H9 (cell line): ENCODE data around the gene CARD19. TPM values are rescaled to one million over a fixed set of nuclear protein-coding genes. Genes with fewer than 3 reads are reported as not detected.

Source experiments
- DNase-seq: peaks from one replicate; pipeline ENCODE4 v3.0.0-alpha.2; 2017
- H2AFZ ChIP-seq: one replicate; pipeline ENCODE4 v1.6.1; 2013; ENCODE audit warnings: mild to moderate bottlenecking, low read length, control low read depth, moderate library complexity
- H2AK5ac ChIP-seq: 2 replicates; pipeline ENCODE4 v1.6.1; 2013; ENCODE audit warnings: low read length, control low read depth, mixed read lengths; ENCODE audit not compliant: insufficient read length
- H2BK120ac ChIP-seq: one replicate; pipeline ENCODE4 v1.6.1; 2013; ENCODE audit warnings: low read depth, mild to moderate bottlenecking, low read length, control low read depth, inconsistent platforms; ENCODE audit not compliant: poor library complexity, severe bottlenecking
- H2BK12ac ChIP-seq: 2 replicates; pipeline ENCODE4 v1.6.1; 2013; ENCODE audit warnings: low read length, control low read depth, mixed read lengths, low read depth; ENCODE audit not compliant: insufficient read length
- H2BK15ac ChIP-seq: 2 replicates; pipeline ENCODE4 v1.6.1; 2013; ENCODE audit warnings: low read depth, low read length, control low read depth
- H2BK20ac ChIP-seq: one replicate; pipeline ENCODE4 v1.6.1; 2013; ENCODE audit warnings: low read depth, mild to moderate bottlenecking, low read length, control low read depth, inconsistent platforms; ENCODE audit not compliant: poor library complexity, severe bottlenecking
- H2BK5ac ChIP-seq: 2 replicates; pipeline ENCODE4 v1.6.1; 2013; ENCODE audit warnings: low read length, control low read depth, mixed read lengths; ENCODE audit not compliant: insufficient read length
- H3K14ac ChIP-seq: 2 replicates; pipeline ENCODE4 v1.6.1; 2013; ENCODE audit warnings: low read length, control low read depth; ENCODE audit not compliant: insufficient read depth
- H3K18ac ChIP-seq: 2 replicates; pipeline ENCODE4 v1.6.1; 2013; ENCODE audit warnings: low read depth, mild to moderate bottlenecking, mixed read lengths, low read length, control low read depth; ENCODE audit not compliant: insufficient read length
- H3K23ac ChIP-seq: 2 replicates; pipeline ENCODE4 v1.6.1; 2013; ENCODE audit warnings: low read length, control low read depth, mixed read lengths, low read depth; ENCODE audit not compliant: insufficient read length
- H3K23me2 ChIP-seq: 2 replicates; pipeline ENCODE4 v1.6.1; 2013; ENCODE audit warnings: low read depth, mild to moderate bottlenecking, mixed read lengths, low read length, control low read depth; ENCODE audit not compliant: insufficient read length, poor library complexity, severe bottlenecking
- H3K27ac ChIP-seq: 2 replicates; pipeline ENCODE4 v1.5.1; 2013; ENCODE audit warnings: low read length, control low read depth, mixed read lengths, low read depth; ENCODE audit not compliant: insufficient read length
- H3K27me3 ChIP-seq: 2 replicates; pipeline ENCODE4 v1.6.1; 2013; ENCODE audit warnings: low read length, control low read depth, inconsistent platforms; ENCODE audit not compliant: insufficient read depth
- H3K4ac ChIP-seq: 2 replicates; pipeline ENCODE4 v1.6.1; 2013; ENCODE audit warnings: low read depth, mild to moderate bottlenecking, control low read depth, inconsistent platforms, low read length, moderate library complexity
- H3K4me1 ChIP-seq: 2 replicates; pipeline ENCODE4 v1.6.1; 2013; ENCODE audit warnings: low read length, control low read depth, inconsistent platforms; ENCODE audit not compliant: insufficient read depth
- H3K4me2 ChIP-seq: 2 replicates; pipeline ENCODE4 v1.6.1; 2013; ENCODE audit warnings: low read length, control low read depth, mixed read lengths; ENCODE audit not compliant: insufficient read length, insufficient read depth
- H3K56ac ChIP-seq: 2 replicates; pipeline ENCODE4 v1.6.1; 2013; ENCODE audit warnings: low read depth, mild to moderate bottlenecking, mixed read lengths, low read length, control low read depth; ENCODE audit not compliant: insufficient read length
- H3K79me1 ChIP-seq: 2 replicates; pipeline ENCODE4 v1.6.1; 2013; ENCODE audit warnings: low read depth, mild to moderate bottlenecking, moderate library complexity, low read length, control low read depth, inconsistent platforms; ENCODE audit not compliant: insufficient read depth, poor library complexity, severe bottlenecking
- H3K79me2 ChIP-seq: 2 replicates; pipeline ENCODE4 v1.6.1; 2013; ENCODE audit warnings: low read length, control low read depth, inconsistent platforms; ENCODE audit not compliant: insufficient read depth
- H3K9ac ChIP-seq: 2 replicates; pipeline ENCODE4 v1.6.1; 2013; ENCODE audit warnings: low read length, control low read depth, mixed read lengths; ENCODE audit not compliant: insufficient read length; ENCODE audit errors: extremely low read depth
- H3K9me3 ChIP-seq: one replicate; pipeline ENCODE4 v1.6.1; 2013; ENCODE audit warnings: low read depth, low read length, inconsistent platforms; ENCODE audit not compliant: control insufficient read depth
- H3T11ph ChIP-seq: one replicate; pipeline ENCODE4 v1.6.1; 2013; ENCODE audit warnings: mild to moderate bottlenecking, low read length, control low read depth, inconsistent platforms
- H4K20me1 ChIP-seq: one replicate; pipeline ENCODE4 v1.6.1; 2013; ENCODE audit not compliant: control insufficient read depth, insufficient read length, insufficient read depth
- H4K5ac ChIP-seq: 2 replicates; pipeline ENCODE4 v1.6.1; 2013; ENCODE audit warnings: low read depth, mild to moderate bottlenecking, mixed read lengths, low read length, control low read depth; ENCODE audit not compliant: insufficient read length
- H4K8ac ChIP-seq: replicated peaks from 2 replicates; pipeline ENCODE4 v1.6.1; 2013; ENCODE audit warnings: low read length, control low read depth, mixed read lengths, low read depth; ENCODE audit not compliant: insufficient read length
- H4K91ac ChIP-seq: 2 replicates; pipeline ENCODE4 v1.6.1; 2013; ENCODE audit warnings: low read depth, mild to moderate bottlenecking, moderate library complexity, mixed read lengths, low read length, control low read depth; ENCODE audit not compliant: insufficient read length
- H3K27ac Mint-ChIP-seq, 3 experiments: 2 replicates in 2 of 3; 3 replicates in 1 of 3; pipeline ENCODE4 v1.8.0; 2020 to 2021; ENCODE audit warnings: mixed read lengths in 3 of 3, mild to moderate bottlenecking in 1 of 3, moderate library complexity in 1 of 3
- H3K27me3 Mint-ChIP-seq: 2 replicates; pipeline ENCODE4 v1.8.0; 2021; ENCODE audit warnings: low read depth, mild to moderate bottlenecking, moderate library complexity, mixed read lengths
- H3K36me3 Mint-ChIP-seq, 3 experiments: 2 replicates in 2 of 3; 3 replicates in 1 of 3; pipeline ENCODE4 v1.8.0; 2020 to 2021; ENCODE audit warnings: low read depth in 3 of 3, mixed read lengths in 3 of 3; ENCODE audit not compliant: insufficient read depth in 1 of 3
- H3K4me1 Mint-ChIP-seq, 2 experiments: 2 replicates each; pipeline ENCODE4 v1.8.0; 2020; ENCODE audit warnings: mixed read lengths in 2 of 2
- H3K4me3 Mint-ChIP-seq, 2 experiments: 2 replicates in 1 of 2; 3 replicates in 1 of 2; pipeline ENCODE4 v1.8.0; 2020 to 2021; ENCODE audit warnings: mild to moderate bottlenecking in 2 of 2, mixed read lengths in 2 of 2, moderate library complexity in 1 of 2
- H3K9me3 Mint-ChIP-seq, 2 experiments: 2 replicates in 1 of 2; 3 replicates in 1 of 2; pipeline ENCODE4 v1.8.0; 2020; ENCODE audit warnings: mild to moderate bottlenecking in 2 of 2, mixed read lengths in 2 of 2, moderate library complexity in 1 of 2
- CTCF ChIP-seq: fragments of 200-600 bp; sonication (generic); conservative IDR thresholded peaks from 3 replicates; pipeline ENCODE4 v1.8.0; 2021; ENCODE audit warnings: antibody characterized with exemption, mild to moderate bottlenecking
- WGBS: extraction: QIAGEN DNeasy Blood & Tissue Kit; methylation state at CpG from one replicate; pipeline ENCODE4 v1.1.7; 2013; ENCODE audit warnings: missing lambda C conversion rate, low lambda C conversion rate, mixed read lengths; ENCODE audit not compliant: insufficient read length; ENCODE audit errors: extremely low coverage; 5-methylcytosine and 5-hydroxymethylcytosine counted together
- total RNA-seq: library from RNA; stranded (reverse); gene quantifications from 2 replicates; pipeline ENCODE4 v1.2.1, GENCODE V29; 2021

The CARD19 gene
- total RNA-seq, 1 experiment from 2014 or later = 21.4 TPM

GRCh38 chr9:93108291-93109041, 12.4 kb downstream of the CARD19 start:
- no peak for TF ChIP-seq CTCF
- H3K79me2 ChIP-seq = no peaks in the 10 kb centered on the region
- H3K4me3 Mint-ChIP-seq = no peak overlapping the region

More at GRCh38 chr9:93108291-93109041, 12.4 kb downstream of the CARD19 start:
- no peaks in the 10 kb centered on the region for H3K4me1 ChIP-seq
- H3K23ac ChIP-seq = no peak overlapping the region
- H3T11ph ChIP-seq = no peak overlapping the region
- H2BK120ac ChIP-seq = no peak overlapping the region
- no peak overlapping the region for H3K56ac ChIP-seq
- H3K36me3 Mint-ChIP-seq = peaks cover 0 to 8% (median 3%) of the 10 kb centered on the region in 3 experiments; a peak in 5 of 7 replicates
- H3K14ac ChIP-seq = no peak overlapping the region; the same call in 1 of the 2 replicates
- no peaks in the 10 kb centered on the region for H3K27me3 ChIP-seq
- H3K4me2 ChIP-seq = no peak overlapping the region
- no peak overlapping the region for H3K4ac ChIP-seq
- H4K8ac ChIP-seq = no peak overlapping the region
- no peak overlapping the region for H2BK20ac ChIP-seq
- no peak overlapping the region for H2BK15ac ChIP-seq
- no peak overlapping the region for H2BK5ac ChIP-seq
- no peaks in the 10 kb centered on the region for H3K23me2 ChIP-seq
- H3K27ac Mint-ChIP-seq = no peak overlapping the region
- WGBS = no CpG with 5 or more reads among the region's 15 CpGs
- H3K79me1 ChIP-seq = peaks cover 3% of the 10 kb centered on the region
- H3K27me3 Mint-ChIP-seq = no peaks in the 10 kb centered on the region
- no peak overlapping the region for H2AFZ ChIP-seq
- DNase-seq = no peak
- peaks cover 0 to 3% of the 10 kb centered on the region in 2 experiments; a peak in 1 of 4 replicates for H3K4me1 Mint-ChIP-seq
- no peak overlapping the region for H4K5ac ChIP-seq
- no peak overlapping the region for H3K18ac ChIP-seq
- H3K9ac ChIP-seq = no peak overlapping the region
- no peaks in the 10 kb centered on the region for H3K9me3 ChIP-seq
- H4K91ac ChIP-seq = no peak overlapping the region
- no peak overlapping the region for H2BK12ac ChIP-seq
- no peaks in the 10 kb centered on the region for H4K20me1 ChIP-seq
- H3K9me3 Mint-ChIP-seq = no peaks in the 10 kb centered on the region; a peak in 2 of 5 replicates
- no peak overlapping the region for H3K27ac ChIP-seq
- no peak overlapping the region for H2AK5ac ChIP-seq
